GM18507 (cell line): ENCODE data around the gene TAOK3.
A peak's percentile ranks its signal among the peaks of the same experiment; 100 is the strongest.
"Not testable (repeated sequence)": the region's sequence is repeated elsewhere in the genome, so short reads cannot be mapped to it uniquely, and the experiment has no call there.

Source experiments
- DNase-seq: peaks from one replicate; pipeline ENCODE4 v3.0.0; 2011; ENCODE audit warnings: low read depth; ENCODE audit not compliant: insufficient read length; ENCODE audit errors: extremely low spot score
- FAIRE-seq: peaks from 2 replicates; lab custom pipeline; 2011; peaks lifted over from hg19 to GRCh38; lab: Jason Lieb, UNC

The TAOK3 gene

DNA sequence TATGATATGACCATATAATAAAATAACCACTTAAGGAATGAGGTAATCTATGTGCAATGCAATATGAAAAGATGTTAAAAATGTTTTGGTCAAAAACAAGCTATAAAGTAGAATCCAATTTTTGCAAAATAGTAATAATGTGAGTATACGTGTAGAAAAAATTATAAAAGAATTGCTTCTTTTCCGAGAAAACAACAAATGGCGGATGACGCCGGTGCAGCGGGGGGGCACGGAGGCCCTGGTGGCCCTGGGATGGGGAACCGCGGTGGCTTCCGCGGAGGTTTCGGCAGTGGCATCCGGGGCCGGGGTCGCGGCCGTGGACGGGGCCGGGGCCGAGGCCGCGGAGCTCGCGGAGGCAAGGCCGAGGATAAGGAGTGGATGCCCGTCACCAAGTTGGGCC is 126.8 kb downstream of the TAOK3 start:
- not testable (repeated sequence) for DNase-seq, FAIRE-seq

GRCh38 chr12:118238888-118239287 is 133.8 kb downstream of the TAOK3 start:
- peak; percentile 82 for FAIRE-seq
- no peak for DNase-seq

DNA sequence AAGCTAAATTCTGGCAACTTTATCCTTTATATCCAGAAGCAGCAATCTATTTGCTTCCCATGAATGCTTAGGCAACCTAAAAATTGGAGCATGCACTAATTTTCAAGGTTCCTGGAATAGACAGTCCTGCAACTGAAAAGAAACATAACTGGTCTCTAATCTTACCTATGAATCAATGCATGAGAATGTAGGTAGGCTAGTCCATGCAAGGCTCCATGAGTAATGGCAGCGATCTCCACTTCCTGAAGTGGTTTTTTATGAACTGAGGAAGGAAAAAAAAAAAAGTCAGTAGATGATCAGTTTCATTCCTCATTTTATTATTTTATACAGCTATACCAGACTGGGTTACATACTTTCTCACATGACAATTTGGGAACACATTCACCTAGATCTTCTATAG is 134.8 kb downstream of the TAOK3 start:
- no peak for DNase-seq
- FAIRE-seq = no peak

DNA sequence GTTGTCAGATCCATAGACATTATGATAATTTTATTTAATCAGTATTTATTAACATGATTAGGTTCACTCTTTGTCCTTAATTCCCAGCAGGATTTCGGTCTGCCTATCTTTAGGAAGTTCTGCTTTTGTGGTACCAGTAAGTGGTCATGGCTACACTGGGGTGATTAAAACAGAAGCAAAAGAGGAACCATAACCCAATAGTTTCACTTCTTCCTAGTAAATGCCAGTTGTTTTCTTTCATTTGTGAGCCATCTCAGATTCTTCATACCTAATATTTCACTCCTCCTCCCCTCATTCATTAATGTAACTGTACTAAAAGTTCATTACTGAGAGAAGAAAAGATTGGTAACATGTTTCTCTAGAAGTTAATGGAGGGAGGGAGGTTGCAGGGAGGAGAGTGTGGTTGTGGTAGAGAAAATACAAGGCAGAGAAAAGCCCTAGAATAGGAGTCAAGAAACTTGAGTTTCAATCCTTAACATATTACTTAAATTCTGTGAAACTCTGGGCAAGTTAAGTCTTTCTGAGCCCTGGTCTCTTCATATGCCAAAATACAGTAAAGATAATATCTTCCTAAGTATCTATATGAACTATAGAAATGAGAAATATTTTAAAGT is 135.5 kb downstream of the TAOK3 start:
- FAIRE-seq (peak; percentile 97), DNase-seq (peak; percentile 22)

- no peak for FAIRE-seq
- no peak for DNase-seq
Observed at GRCh38 chr12:118220702-118221101, 152.0 kb downstream of the TAOK3 start.

DNA sequence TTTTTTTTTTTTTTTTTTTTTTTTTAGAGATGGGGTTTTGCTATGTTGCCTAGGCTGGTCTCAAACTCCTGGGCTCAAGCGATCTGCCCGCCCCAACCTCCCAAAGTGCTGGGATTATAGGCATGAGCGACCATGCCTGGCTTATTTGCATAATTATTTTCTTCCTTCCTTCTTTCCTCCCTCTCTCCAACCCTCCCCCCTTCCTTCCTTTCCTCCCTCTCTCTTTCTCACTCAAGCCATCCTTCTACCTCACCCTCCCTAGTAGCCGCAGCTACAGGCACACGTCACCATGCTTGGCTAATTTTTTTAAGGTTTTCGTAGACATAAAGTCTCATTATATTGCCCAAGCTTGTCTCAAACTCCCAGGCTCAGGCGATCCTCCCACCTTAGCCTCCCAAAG is 152.9 kb downstream of the TAOK3 start:
- FAIRE-seq (peak; percentile 58), DNase-seq (no peak)

DNA sequence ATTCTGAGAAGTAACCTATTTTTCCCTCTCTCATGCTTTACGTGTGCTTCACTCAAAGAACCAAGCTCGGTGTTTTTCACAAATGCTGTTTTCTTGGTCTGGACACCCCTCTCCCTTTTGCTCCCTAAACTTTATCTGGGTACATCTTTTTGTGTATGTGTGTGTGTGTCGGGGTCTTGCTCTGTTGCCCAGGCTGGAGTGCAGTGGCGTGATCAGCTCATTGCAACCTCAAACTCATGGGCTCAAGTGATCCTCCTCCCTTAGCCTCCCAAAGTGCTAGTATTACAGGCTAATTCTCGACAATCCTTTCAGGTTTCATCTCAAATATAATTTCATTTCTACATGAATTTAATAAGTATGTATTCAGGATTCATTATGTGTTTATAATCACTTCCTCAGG is 153.6 kb downstream of the TAOK3 start:
- DNase-seq (no peak), FAIRE-seq (no peak)

GRCh38 chr12:118213452-118213851 is 159.3 kb downstream of the TAOK3 start:
- FAIRE-seq = no peak
- DNase-seq = no peak

DNA sequence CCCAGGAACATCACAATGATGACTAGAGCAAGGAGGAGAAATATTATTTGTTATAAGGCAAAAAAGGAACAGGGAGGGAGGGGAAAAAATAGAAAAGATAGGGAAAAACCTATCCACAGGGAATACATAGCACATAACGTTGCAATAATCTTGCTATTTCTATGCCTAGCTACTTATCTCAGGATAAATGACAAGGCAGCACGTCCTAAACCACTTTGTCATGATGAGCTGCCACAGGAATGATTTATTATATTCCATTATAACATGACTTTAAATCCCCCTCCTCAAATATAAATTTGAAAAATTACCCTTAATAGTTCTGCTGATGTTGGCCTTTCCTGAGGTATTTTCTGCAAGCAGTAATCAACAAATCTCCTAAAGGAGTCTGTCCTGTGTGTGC is 160.1 kb downstream of the TAOK3 start:
- no peak for FAIRE-seq
- no peak for DNase-seq

- no peak for DNase-seq
- FAIRE-seq = no peak
Observed at GRCh38 chr12:118206107-118206412, 166.6 kb downstream of the TAOK3 start.

- FAIRE-seq (no peak), DNase-seq (no peak)
Observed at GRCh38 chr12:118193958-118194357, 178.7 kb downstream of the TAOK3 start.

GRCh38 chr12:118193477-118193876 is 179.2 kb downstream of the TAOK3 start:
- no peak for DNase-seq
- peak; percentile 31 for FAIRE-seq

DNA sequence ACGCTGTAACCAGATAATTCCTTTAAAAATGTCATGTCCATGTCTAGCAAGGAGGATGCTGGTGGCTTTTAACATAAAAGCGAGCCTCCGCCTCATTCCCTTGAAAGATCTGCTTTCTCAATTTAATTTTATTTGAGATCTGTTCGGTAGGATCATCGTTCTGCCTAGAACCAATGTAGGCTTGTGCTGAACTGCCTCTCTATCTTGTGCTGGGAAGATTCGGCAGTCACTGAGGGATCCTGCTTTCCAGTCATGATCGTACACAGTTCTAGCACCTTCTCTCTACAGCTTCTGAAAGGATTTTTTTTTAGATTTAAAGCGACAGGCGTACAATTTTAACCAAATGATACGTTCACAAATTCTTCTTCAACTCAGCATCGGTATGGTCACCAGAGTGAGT is 182.4 kb downstream of the TAOK3 start:
- FAIRE-seq = no peak
- no peak for DNase-seq

DNA sequence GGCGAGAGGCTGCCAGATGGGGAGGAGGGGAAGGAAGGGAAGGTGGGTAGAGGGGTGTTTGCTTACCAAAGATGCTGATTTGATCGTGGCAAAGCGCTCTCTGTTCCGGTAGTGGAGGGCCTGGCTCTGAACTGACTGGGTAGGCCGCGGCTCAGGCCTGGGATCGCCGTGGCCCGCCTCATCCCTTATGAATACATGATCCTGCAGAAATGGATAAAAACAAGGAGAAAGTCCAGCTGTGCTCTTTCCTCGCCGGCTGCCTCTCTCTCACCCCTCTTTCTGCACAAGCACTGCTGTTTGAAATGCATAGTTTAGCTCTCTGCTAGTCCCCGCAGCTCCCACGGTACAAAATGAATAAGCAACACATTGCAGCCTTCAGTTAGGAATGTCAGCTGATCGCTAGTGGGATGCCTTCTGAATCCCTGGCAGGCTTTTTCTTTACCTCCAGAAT is 182.9 kb downstream of the TAOK3 start:
- FAIRE-seq = no peak
- DNase-seq = no peak

DNA sequence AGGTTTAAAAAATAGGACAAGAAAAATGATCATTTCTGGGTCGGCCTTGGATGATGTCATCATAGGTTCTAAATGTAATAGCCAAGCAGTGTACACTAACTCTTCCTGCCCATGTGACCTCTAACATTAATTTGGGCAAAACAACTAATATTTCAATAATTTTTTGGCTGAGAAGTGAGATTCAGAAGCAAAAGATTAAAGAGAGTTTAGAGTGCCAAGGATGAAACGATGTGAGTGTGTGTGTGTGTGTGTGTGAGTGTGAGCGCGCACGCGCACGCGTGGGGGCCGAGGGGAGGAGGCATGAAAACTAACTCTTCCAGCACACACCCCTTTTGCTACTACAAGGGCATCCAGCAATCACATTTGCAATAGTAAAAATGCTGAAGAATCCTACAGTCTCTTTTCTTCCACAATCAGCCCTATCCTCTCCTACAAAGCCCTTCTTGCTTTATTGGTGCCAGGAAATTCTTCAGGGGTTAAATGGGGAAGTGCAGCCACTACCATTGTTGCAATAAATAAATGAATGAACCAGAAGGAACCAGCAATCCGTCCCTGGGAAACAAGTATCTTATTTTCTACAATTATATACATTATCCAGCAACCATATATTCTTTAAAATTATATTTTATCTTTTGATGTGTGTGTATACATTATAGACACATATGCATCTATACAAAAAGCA is 183.9 kb downstream of the TAOK3 start:
- no peak for FAIRE-seq

GRCh38 chr12:118187751-118188435 is 184.8 kb downstream of the TAOK3 start:
- DNase-seq (no peak), FAIRE-seq (no peak)

More for the DNA sequence above, 183.9 kb downstream of the TAOK3 start:
- no peak for DNase-seq

DNA sequence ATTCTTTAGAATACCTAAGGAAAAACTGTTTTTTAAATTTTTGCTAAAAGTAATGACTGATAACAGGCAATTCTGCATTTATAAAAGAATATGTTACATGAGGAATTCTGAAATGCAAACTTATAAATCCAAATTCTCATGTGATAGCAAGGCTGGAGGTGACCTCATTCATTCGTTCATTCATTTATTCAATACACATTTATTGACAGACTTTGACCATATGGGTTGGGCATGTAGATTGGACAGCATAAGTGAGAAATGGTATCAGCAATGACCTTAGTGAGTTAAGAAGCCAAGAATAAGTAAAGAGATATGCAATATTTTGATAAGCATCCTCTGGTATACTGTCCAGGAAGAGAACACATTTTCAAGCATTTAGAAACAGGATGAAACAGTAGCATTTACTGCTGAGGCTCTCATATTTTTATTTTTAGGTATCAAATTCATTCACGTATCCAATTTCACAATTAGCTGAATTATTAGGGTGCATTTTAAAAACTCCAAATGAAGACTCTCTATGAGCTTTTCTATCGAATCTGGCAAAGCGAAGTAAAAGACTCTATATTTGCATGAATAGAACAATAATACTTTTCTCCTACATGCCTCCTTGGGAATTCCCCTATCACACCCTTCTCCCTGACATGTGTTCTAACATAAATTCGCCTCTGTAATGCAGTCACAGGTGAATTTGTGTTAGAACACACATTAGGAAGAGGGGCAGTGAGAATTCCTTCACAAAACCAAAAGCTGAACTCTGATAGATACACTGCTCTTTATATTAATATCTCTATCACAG is 186.9 kb downstream of the TAOK3 start:
- FAIRE-seq (no peak), DNase-seq (no peak)

DNA sequence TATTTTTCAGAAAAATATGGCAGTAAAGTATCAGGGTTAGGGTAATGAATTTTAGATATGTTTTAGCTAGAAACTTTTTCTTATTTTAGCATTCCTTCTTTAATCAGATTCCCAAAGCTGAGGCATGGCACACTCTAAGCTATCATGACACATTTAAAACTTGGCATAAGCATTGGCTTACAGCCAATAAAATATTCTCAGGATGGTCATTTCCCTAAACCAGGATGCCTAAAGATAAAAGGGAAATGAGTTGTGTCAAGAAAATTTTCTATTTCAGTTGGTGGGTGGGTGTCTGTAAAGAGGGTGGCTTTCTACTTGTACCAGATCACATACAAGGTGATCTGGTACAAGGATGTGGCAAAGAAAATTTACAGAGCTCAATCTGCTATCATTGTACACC is 189.0 kb downstream of the TAOK3 start:
- FAIRE-seq = no peak
- DNase-seq = no peak

GRCh38 chr12:118183155-118183554 is 189.6 kb downstream of the TAOK3 start:
- no peak for DNase-seq
- FAIRE-seq = peak; percentile 78

DNA sequence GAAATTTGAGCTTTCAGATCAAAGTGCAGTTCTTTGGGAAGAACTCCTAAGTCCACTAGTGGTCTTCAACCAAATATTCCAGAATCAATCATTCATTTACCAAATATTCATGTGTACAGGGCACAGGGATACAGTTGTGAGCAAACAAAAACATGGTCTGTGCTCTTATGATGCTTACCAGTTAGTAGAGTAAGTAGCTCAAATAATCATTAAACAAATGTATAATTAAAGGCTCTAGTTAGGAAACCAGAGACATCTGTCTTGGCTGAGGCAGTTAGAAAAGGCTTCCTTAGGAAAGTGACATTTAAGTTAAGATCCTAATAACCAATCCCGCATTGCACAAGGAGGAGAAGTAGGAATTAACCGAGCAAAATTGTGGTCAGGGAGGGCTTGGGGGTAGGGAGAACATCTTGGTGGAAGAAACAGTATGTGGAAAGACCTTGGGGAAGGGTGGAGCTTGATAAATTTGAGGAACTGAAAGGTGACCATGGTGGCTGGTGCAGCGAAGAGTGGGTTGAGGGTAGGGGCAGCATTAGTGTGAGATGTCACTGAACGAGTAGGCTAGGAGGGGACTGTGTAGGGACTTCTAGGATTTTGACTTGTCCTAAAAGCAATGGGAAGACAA is 196.8 kb downstream of the TAOK3 start:
- DNase-seq = peak; percentile 44
- FAIRE-seq = peak; percentile 81
